ENCODE data around the gene GUCY2D. TPM values are rescaled to one million over a fixed set of nuclear protein-coding genes. Genes with fewer than 3 reads are reported as not detected.

The GUCY2D gene
- total and polyA plus RNA-seq, 2 experiments from 2014 or later, result 0.22 TPM; not detected in 1

DNA sequence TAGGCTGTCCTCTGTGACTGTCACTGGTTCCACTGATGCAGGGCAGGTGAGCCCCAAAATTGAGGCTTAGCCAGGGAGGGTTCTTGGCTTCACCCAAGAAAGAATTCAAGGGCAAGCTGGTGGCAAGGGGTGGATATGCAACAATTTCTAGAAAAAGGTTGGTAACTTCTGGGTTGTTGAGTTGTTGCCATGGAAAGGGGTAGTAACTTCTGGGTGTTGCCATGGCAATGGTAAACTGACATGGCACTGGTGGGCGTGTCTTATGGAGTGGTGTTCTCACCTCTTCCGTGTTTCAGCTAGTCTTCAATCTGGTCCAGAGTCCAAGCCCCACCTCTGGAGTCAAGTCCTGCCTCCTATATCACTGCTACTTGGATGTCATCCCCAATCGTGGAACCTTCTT, 9.5 kb upstream of the GUCY2D start:
- Histone ChIP-seq H4K20me1 (ENCODE audit: insufficient read depth) (no peaks in the 10 kb centered on the region), H3K4me2 (ENCODE audit: unreplicated experiment) (no peak overlapping the region), H3K9me3 (ENCODE audit: low read depth) (no peaks in the 10 kb centered on the region), H3K9ac (no peak overlapping the region), H3K27ac (no peak overlapping the region), H3K4me3 (no peak overlapping the region), H3K4me1 (ENCODE audit: insufficient read depth) (no peaks in the 10 kb centered on the region), H2AFZ (no peak overlapping the region), H3K27me3 (replicated peaks; ENCODE audit: insufficient read depth) (no peaks in the 10 kb centered on the region), H3K79me2 (ENCODE audit: insufficient read depth) (no peaks in the 10 kb centered on the region), H3K36me3 (ENCODE audit: low read depth) (no peaks in the 10 kb centered on the region), H3F3A (ENCODE audit: insufficient read depth) (peaks cover 13% of the 10 kb centered on the region), H3K9me2 (ENCODE audit: insufficient read depth) (no peaks in the 10 kb centered on the region)
- TF ChIP-seq EZH2phosphoT487 (IDR thresholded peaks at IDR 0.05; ENCODE audit: insufficient read depth, low read depth) (no peak), EZH2 (IDR thresholded peaks at IDR 0.05; ENCODE audit: insufficient read depth, poor library complexity, severe bottlenecking) (no peak)
- 31 to 38% methylated on average over 3 of the region's 3 CpGs for WGBS, 2 experiments (ENCODE audit: low coverage in 1 of 2, low lambda C conversion rate in 2 of 2, missing lambda C conversion rate in 2 of 2)
- in situ Hi-C loops (cut with MboI), result no loop called here
- DNase-seq, result no peak

- no peak for TF ChIP-seq EZH2 (IDR thresholded peaks at IDR 0.05; ENCODE audit: insufficient read depth, poor library complexity, severe bottlenecking)
- no peak for TF ChIP-seq EZH2phosphoT487 (IDR thresholded peaks at IDR 0.05; ENCODE audit: insufficient read depth, low read depth)
- in situ Hi-C loops (cut with MboI), result no loop called here
- H3K4me1 ChIP-seq (ENCODE audit: insufficient read depth), result no peaks in the 10 kb centered on the region
- H4K20me1 ChIP-seq (ENCODE audit: insufficient read depth), result no peaks in the 10 kb centered on the region
- no peak overlapping the region for H3K9ac ChIP-seq
- no peak overlapping the region for H3K27ac ChIP-seq
- no peaks in the 10 kb centered on the region for H3K9me3 ChIP-seq (ENCODE audit: low read depth)
- 87 to 89% methylated on average over 27 of the region's 27 CpGs for WGBS, 2 experiments (ENCODE audit: low coverage in 1 of 2, low lambda C conversion rate in 2 of 2, missing lambda C conversion rate in 2 of 2)
- H3K4me3 ChIP-seq, result no peak overlapping the region
- 0 out of 2 replicates have a peak, but pooled peaks cover 6% of the 10 kb centered on the region for H3K27me3 ChIP-seq (replicated peaks; ENCODE audit: insufficient read depth)
- no peaks in the 10 kb centered on the region for H3K79me2 ChIP-seq (ENCODE audit: insufficient read depth)
- no peaks in the 10 kb centered on the region for H3K36me3 ChIP-seq (ENCODE audit: low read depth)
- no peaks in the 10 kb centered on the region for H3K9me2 ChIP-seq (ENCODE audit: insufficient read depth)
- DNase-seq, result no peak
- peaks cover 7% of the 10 kb centered on the region for H3F3A ChIP-seq (ENCODE audit: insufficient read depth)
- no peak overlapping the region for H2AFZ ChIP-seq
- H3K4me2 ChIP-seq (ENCODE audit: unreplicated experiment), result no peak overlapping the region
Measured at GRCh38 chr17:7993972-7994589, 8.3 kb upstream of the GUCY2D start.

DNA sequence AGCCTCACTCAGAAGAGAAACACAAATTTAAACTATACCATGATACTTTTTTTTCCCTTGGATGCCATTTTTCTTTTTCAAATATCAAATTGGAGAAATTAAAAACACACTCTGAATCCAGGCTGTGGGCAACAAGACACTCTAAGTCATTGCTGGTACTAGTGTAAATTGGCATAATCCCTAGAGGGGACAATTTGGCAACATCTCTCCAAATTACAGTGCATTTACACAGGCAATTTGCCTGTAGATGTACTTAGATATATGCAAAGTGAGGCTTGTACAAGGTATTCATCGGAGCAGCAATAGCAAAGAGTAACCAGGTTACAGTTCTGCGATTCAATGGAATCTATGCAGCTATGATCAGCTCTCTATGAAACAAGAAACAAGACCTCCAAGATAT, 6.7 kb upstream of the GUCY2D start:
- no peaks in the 10 kb centered on the region for H3K9me3 ChIP-seq (ENCODE audit: low read depth)
- H3K9me2 ChIP-seq (ENCODE audit: insufficient read depth), result no peaks in the 10 kb centered on the region
- TF ChIP-seq EZH2phosphoT487 (IDR thresholded peaks at IDR 0.05; ENCODE audit: insufficient read depth, low read depth) (no peak), EZH2 (IDR thresholded peaks at IDR 0.05; ENCODE audit: insufficient read depth, poor library complexity, severe bottlenecking) (no peak)
- H3K9ac ChIP-seq, result no peak overlapping the region
- H3K36me3 ChIP-seq (ENCODE audit: low read depth), result no peaks in the 10 kb centered on the region
- no peak overlapping the region for H3K27ac ChIP-seq
- no peak overlapping the region for H3K4me2 ChIP-seq (ENCODE audit: unreplicated experiment)
- H4K20me1 ChIP-seq (ENCODE audit: insufficient read depth), result no peaks in the 10 kb centered on the region
- WGBS, 2 experiments (ENCODE audit: low coverage in 1 of 2, low lambda C conversion rate in 2 of 2, missing lambda C conversion rate in 2 of 2), result 87 to 97% methylated on average over 2 of the region's 2 CpGs
- H3K4me3 ChIP-seq, result no peak overlapping the region
- no peaks in the 10 kb centered on the region for H3K4me1 ChIP-seq (ENCODE audit: insufficient read depth)
- H2AFZ ChIP-seq, result no peak overlapping the region
- no peaks in the 10 kb centered on the region for H3K79me2 ChIP-seq (ENCODE audit: insufficient read depth)
- DNase-seq, result no peak
- no peaks in the 10 kb centered on the region for H3F3A ChIP-seq (ENCODE audit: insufficient read depth)
- H3K27me3 ChIP-seq (replicated peaks; ENCODE audit: insufficient read depth), result peaks cover 19% of the 10 kb centered on the region; the same call in 1 of the 2 replicates
- in situ Hi-C loops (cut with MboI), result no loop called here

DNA sequence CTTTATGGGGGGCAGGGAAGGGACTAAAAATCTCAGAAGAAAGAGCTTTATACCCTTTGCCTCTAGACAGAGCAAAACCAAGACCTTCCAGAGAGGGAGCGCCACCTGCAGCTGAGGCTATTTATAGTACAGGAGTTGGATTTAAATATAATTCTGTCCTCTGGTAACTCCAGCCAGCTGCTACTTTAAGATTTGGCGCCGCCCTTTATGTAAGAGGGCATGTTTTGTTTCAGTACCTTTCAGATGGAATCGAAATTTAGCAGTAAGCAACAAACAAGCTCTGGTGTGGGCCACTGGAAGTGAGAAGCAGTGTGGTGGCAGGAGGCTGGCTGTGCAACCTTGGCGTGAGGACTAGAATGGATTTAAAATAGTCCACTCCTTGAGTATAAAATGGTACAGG, 5.2 kb upstream of the GUCY2D start:
- H2AFZ ChIP-seq, result no peak overlapping the region
- TF ChIP-seq EZH2 (IDR thresholded peaks at IDR 0.05; ENCODE audit: insufficient read depth, poor library complexity, severe bottlenecking), result no peak
- no peak for TF ChIP-seq EZH2phosphoT487 (IDR thresholded peaks at IDR 0.05; ENCODE audit: insufficient read depth, low read depth)
- no peaks in the 10 kb centered on the region for H4K20me1 ChIP-seq (ENCODE audit: insufficient read depth)
- no peak overlapping the region for H3K9ac ChIP-seq
- H3K9me2 ChIP-seq (ENCODE audit: insufficient read depth), result no peaks in the 10 kb centered on the region
- in situ Hi-C loops (cut with MboI), result no loop called here
- peak; percentile 61 for DNase-seq
- H3K27ac ChIP-seq, result no peak overlapping the region
- no peaks in the 10 kb centered on the region for H3F3A ChIP-seq (ENCODE audit: insufficient read depth)
- no peaks in the 10 kb centered on the region for H3K36me3 ChIP-seq (ENCODE audit: low read depth)
- 27 to 32% methylated on average over 5 of the region's 5 CpGs for WGBS, 2 experiments (ENCODE audit: low coverage in 1 of 2, low lambda C conversion rate in 2 of 2, missing lambda C conversion rate in 2 of 2)
- H3K4me2 ChIP-seq (ENCODE audit: unreplicated experiment), result no peak overlapping the region
- H3K79me2 ChIP-seq (ENCODE audit: insufficient read depth), result no peaks in the 10 kb centered on the region
- H3K4me1 ChIP-seq (ENCODE audit: insufficient read depth), result no peaks in the 10 kb centered on the region
- H3K27me3 ChIP-seq (replicated peaks; ENCODE audit: insufficient read depth), result peaks cover 30% of the 10 kb centered on the region
- no peaks in the 10 kb centered on the region for H3K9me3 ChIP-seq (ENCODE audit: low read depth)
- no peak overlapping the region for H3K4me3 ChIP-seq

Data from GM23248 (cell line).